ENCODE measurements around the gene USHBP1. TPM values are rescaled to one million over a fixed set of nuclear protein-coding genes. Genes with fewer than 3 reads are reported as not detected.

Gene USHBP1
- total and polyA plus RNA-seq, 10 of the 15 experiments (the other 5 are each of a cell fraction or from before 2014, with no cell fraction given) = 0.05 to 0.96 (median 0.22) TPM; not detected in 2

DNA sequence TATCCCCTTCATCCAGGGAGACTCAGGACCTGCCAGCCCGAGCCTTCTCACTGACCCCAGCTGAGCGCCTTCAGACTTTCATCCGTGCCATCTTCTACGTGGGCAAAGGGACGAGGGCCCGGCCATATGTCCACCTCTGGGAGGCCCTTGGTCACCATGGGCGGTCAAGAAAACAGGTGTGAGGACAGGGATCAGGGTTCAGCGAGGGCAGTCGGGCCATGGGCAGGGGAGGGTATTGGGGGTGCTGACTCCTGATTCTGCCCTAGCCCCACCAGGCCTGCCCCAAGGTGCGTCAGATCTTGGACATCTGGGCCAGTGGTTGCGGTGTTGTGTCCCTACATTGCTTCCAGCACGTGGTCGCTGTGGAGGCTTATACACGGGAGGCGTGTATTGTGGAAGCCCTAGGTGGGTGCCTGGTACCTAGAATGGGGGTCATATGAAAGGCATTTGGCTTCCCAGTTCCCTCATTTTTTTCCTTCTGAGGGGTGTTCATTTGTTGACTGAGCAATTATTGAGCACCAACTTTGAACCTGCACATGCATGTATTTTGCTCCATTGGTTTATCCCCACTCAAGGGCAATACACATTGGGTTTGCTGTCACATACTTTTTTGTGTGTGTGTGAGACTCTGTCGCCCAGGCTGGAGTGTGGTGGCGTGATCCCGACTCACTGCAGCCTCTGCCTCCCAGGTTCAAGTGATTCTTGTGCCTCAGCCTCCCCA is 21.0 kb upstream of the USHBP1 start:
- FAIRE-seq (no peak), DNase-seq (ENCODE audit: low read depth, low spot score) (no peak), ATAC-seq (no peak)
- RAD21 ChIA-PET (ENCODE audit: unreplicated experiment) = interaction anchor here (0.8 kb wide), 1 partner anchor 51 kb away, joined by 3 read pairs; no protein-coding TSS in a partner anchor
- Histone ChIP-seq H3K4me1 (ENCODE audit: control insufficient read depth, insufficient read depth, low read length) (peaks cover 9% of the 10 kb centered on the region), H3K9ac (ENCODE audit: control insufficient read depth, insufficient read depth, low read length) (no peak overlapping the region), H2AFZ (ENCODE audit: control insufficient read depth, low read depth, low read length) (no peak overlapping the region), H3K4me3 (no peak overlapping the region), H3K4me2 (ENCODE audit: control insufficient read depth, insufficient read depth) (no peak overlapping the region), H3K27ac (ENCODE audit: control insufficient read depth, insufficient read depth) (no peak overlapping the region), H4K20me1 (ENCODE audit: control insufficient read depth, insufficient read depth) (no peaks in the 10 kb centered on the region), H3K9me3 (replicated peaks; ENCODE audit: control insufficient read depth, insufficient read depth, low read length) (no peaks in the 10 kb centered on the region), H3K27me3 (replicated peaks in 1 of 2; ENCODE audit: control insufficient read depth in 2 of 2, insufficient read depth in 2 of 2, low read length in 1 of 2) (no peaks in the 10 kb centered on the region), H3K79me2 (ENCODE audit: control insufficient read depth, insufficient read depth, low read length) (no peaks in the 10 kb centered on the region; the same call in 1 of the 2 replicates), H3K36me3 (ENCODE audit: control insufficient read depth in 2 of 2, insufficient read depth in 2 of 2, low read length in 1 of 2) (peaks cover 0 to 7% of the 10 kb centered on the region in 2 experiments; a peak in 2 of 4 replicates)
- intact Hi-C loops (cut with micrococcal nuclease; ENCODE audit: unreplicated experiment) (no loop called here), in situ Hi-C loops (cut with MboI) (loop anchor here (5.0 kb wide), 1 partner anchor 213 kb away; no protein-coding TSS in a partner anchor)
- SMC1A ChIA-PET (ENCODE audit: uncharacterized antibody, unreplicated experiment) = no interaction called here
- POLR2A ChIA-PET = interaction anchor here (0.8 to 1.6 kb wide), 2 partner anchors 18 to 938 kb away, joined by 3 read pairs; partner anchors contain the start of gene BABAM1
- 96% methylated on average over 18 of the region's 18 CpGs for WGBS (ENCODE audit: insufficient coverage, insufficient replicate concordance, low lambda C conversion rate, missing lambda C conversion rate)
- TF ChIP-seq ZNF24 (IDR thresholded peaks at IDR 0.05) (no peak), RCOR1 (conservative IDR thresholded peaks at IDR 0.05; ENCODE audit: low read depth, low read length) (no peak), IRF4 (IDR thresholded peaks at IDR 0.05; ENCODE audit: low read depth, low read length) (no peak), POU2F2 (IDR thresholded peaks at IDR 0.05; ENCODE audit: borderline replicate concordance, low read depth, low read length) (no peak), CBX3 (IDR thresholded peaks at IDR 0.05; ENCODE audit: borderline replicate concordance, low read depth) (no peak), RFX5 (IDR thresholded peaks at IDR 0.05; ENCODE audit: low read depth, low read length) (no peak)
- TF ChIP-seq, protein P1, sequence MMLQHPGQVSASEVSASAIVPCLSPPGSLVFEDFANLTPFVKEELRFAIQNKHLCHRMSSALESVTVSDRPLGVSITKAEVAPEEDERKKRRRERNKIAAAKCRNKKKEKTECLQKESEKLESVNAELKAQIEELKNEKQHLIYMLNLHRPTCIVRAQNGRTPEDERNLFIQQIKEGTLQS (IDR thresholded peaks at IDR 0.05; ENCODE audit: borderline replicate concordance, extremely low read depth, low read depth, low read length) = no peak
- TF ChIP-seq, protein P2, sequence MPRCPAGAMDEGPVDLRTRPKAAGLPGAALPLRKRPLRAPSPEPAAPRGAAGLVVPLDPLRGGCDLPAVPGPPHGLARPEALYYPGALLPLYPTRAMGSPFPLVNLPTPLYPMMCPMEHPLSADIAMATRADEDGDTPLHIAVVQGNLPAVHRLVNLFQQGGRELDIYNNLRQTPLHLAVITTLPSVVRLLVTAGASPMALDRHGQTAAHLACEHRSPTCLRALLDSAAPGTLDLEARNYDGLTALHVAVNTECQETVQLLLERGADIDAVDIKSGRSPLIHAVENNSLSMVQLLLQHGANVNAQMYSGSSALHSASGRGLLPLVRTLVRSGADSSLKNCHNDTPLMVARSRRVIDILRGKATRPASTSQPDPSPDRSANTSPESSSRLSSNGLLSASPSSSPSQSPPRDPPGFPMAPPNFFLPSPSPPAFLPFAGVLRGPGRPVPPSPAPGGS (IDR thresholded peaks at IDR 0.05; ENCODE audit: borderline replicate concordance, insufficient read depth, low read depth, low read length, poor library complexity, severe bottlenecking) = no peak
- no TSS peak for BruUV-seq (replicated peaks)
- CTCF ChIA-PET = interaction anchor here (1.0 to 6.9 kb wide), 3 partner anchors 20 to 104 kb away, joined by 3 to 120 read pairs (median 3); partner anchors contain the start of genes BABAM1, MRPL34 and USHBP1

Data from GM12878 (cell line).